Measurements from ENCODE around the gene PLA1A. TPM values are rescaled to one million over a fixed set of nuclear protein-coding genes. Genes with fewer than 3 reads are reported as not detected.

The PLA1A gene
- polyA plus RNA-seq, 1 of the 3 experiments (the other 2 are of a cell fraction): not detected

DNA sequence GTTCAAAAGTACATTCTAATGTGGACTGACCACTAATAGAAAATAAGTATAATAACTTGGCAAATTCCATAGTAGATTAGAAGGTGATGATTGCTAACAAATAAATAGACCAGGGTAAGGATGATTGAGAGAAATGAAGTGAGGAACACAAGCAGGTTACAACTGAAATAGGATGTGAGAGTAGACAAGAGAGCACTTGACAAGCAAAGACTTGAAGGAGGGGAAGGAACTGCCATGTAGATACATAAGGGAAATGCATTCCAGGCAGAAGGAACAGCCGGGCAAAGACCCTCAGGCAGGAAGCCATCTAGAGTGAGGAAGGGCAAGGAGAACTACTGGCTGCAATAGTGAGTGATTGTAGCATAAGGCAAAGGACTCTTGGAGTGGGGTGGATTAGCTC lies 5.0 kb downstream of the PLA1A start (continued):
- TF ChIP-seq, protein P1, sequence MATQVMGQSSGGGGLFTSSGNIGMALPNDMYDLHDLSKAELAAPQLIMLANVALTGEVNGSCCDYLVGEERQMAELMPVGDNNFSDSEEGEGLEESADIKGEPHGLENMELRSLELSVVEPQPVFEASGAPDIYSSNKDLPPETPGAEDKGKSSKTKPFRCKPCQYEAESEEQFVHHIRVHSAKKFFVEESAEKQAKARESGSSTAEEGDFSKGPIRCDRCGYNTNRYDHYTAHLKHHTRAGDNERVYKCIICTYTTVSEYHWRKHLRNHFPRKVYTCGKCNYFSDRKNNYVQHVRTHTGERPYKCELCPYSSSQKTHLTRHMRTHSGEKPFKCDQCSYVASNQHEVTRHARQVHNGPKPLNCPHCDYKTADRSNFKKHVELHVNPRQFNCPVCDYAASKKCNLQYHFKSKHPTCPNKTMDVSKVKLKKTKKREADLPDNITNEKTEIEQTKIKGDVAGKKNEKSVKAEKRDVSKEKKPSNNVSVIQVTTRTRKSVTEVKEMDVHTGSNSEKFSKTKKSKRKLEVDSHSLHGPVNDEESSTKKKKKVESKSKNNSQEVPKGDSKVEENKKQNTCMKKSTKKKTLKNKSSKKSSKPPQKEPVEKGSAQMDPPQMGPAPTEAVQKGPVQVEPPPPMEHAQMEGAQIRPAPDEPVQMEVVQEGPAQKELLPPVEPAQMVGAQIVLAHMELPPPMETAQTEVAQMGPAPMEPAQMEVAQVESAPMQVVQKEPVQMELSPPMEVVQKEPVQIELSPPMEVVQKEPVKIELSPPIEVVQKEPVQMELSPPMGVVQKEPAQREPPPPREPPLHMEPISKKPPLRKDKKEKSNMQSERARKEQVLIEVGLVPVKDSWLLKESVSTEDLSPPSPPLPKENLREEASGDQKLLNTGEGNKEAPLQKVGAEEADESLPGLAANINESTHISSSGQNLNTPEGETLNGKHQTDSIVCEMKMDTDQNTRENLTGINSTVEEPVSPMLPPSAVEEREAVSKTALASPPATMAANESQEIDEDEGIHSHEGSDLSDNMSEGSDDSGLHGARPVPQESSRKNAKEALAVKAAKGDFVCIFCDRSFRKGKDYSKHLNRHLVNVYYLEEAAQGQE (IDR thresholded peaks at IDR 0.05; ENCODE audit: low read depth, low read length): no peak
- no peak for TF ChIP-seq POLR2AphosphoS5 (IDR thresholded peaks at IDR 0.05; ENCODE audit: low read depth, low read length)
- TF ChIP-seq GABPA (IDR thresholded peaks at IDR 0.05; ENCODE audit: low read depth): no peak
- TF ChIP-seq TEAD4 (IDR thresholded peaks at IDR 0.05; ENCODE audit: borderline replicate concordance, insufficient read depth): no peak
- no peak for TF ChIP-seq FOXJ3 (CRISPR knock-in tag; IDR thresholded peaks at IDR 0.05)
- TF ChIP-seq SIN3A (IDR thresholded peaks at IDR 0.05; ENCODE audit: borderline replicate concordance, low read depth, low read length): no peak

DNA sequence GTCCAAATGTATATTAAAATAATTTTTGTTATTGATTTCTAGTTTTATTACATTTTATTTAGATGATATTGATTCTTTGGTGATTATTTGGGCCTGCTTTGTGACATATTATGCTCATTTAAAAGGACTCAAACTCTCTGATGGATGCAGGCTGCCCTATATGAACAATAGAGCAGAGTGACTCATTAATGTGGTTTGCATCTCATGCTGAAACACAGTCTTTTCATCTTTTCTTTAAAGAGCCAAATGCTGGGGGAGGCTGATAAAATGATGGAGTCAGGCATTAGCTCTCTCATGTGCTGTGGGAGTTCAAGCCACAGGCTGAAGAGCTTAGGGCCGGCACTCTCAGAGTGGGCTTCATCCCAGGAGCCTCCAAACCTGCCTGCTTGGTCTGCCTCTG lies 7.2 kb downstream of the PLA1A start:
- H3K27me3 ChIP-seq (ENCODE audit: insufficient read depth): no peaks in the 10 kb centered on the region
- no peak for DNase-seq

More for the DNA sequence above, 7.2 kb downstream of the PLA1A start:
- H3K9ac ChIP-seq: no peak overlapping the region
- no peak overlapping the region for H3K4me3 ChIP-seq (ENCODE audit: low read depth in 2 of 2, low read length in 1 of 2)
- H3K79me2 ChIP-seq (ENCODE audit: insufficient read depth): no peaks in the 10 kb centered on the region
- no peaks in the 10 kb centered on the region for H3F3A ChIP-seq (replicated peaks; ENCODE audit: insufficient read depth)
- ChIA-PET POLR2A (no interaction called here), CTCF (interaction anchor here (1.3 kb wide), 1 partner anchor 75 kb away, joined by 3 read pairs; no protein-coding TSS in a partner anchor)
- H3K9me3 ChIP-seq: no peaks in the 10 kb centered on the region
- no peak overlapping the region for H3K4me2 ChIP-seq
- H2AFZ ChIP-seq (ENCODE audit: low read depth): peak overlapping the region; percentile 74; the same call in 1 of the 2 replicates
- H3K27ac ChIP-seq (ENCODE audit: low read depth in 2 of 2, low read length in 1 of 2): peak overlapping the region in 1 of 2 experiments; percentile 36; a peak in 2 of 4 replicates
- no peaks in the 10 kb centered on the region for H3K9me2 ChIP-seq
- H3K4me1 ChIP-seq (ENCODE audit: control insufficient read depth in 1 of 2, insufficient read depth in 2 of 2, low read depth in 1 of 2, low read length in 1 of 2): peaks cover 0 to 12% of the 10 kb centered on the region in 2 experiments; a peak in 1 of 4 replicates
- 56% methylated on average over 1 of the region's 1 CpG for WGBS (ENCODE audit: low lambda C conversion rate)
- H3K36me3 ChIP-seq (replicated peaks in 1 of 2; ENCODE audit: control insufficient read depth in 1 of 2, insufficient read depth in 2 of 2, low read length in 1 of 2): no peaks in the 10 kb centered on the region
- H4K20me1 ChIP-seq (ENCODE audit: insufficient read depth): no peaks in the 10 kb centered on the region
- TF ChIP-seq EP300 (IDR thresholded peaks at IDR 0.05; ENCODE audit: borderline replicate concordance in 1 of 2, low read depth in 1 of 2, low read length in 1 of 2): peak in 1 of 2 experiments; percentile 27; a peak in 1 of 4 replicates
- no peak for TF ChIP-seq TEAD4 (IDR thresholded peaks at IDR 0.05; ENCODE audit: borderline replicate concordance, insufficient read depth)
- TF ChIP-seq, protein P2, sequence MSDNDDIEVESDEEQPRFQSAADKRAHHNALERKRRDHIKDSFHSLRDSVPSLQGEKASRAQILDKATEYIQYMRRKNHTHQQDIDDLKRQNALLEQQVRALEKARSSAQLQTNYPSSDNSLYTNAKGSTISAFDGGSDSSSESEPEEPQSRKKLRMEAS (IDR thresholded peaks at IDR 0.05; ENCODE audit: low read depth): peak; percentile 58
- TF ChIP-seq TCF12 (IDR thresholded peaks at IDR 0.05): 0 out of 2 replicates have a peak, but pooled peaks have one; percentile 32
- TF ChIP-seq, protein P3, sequence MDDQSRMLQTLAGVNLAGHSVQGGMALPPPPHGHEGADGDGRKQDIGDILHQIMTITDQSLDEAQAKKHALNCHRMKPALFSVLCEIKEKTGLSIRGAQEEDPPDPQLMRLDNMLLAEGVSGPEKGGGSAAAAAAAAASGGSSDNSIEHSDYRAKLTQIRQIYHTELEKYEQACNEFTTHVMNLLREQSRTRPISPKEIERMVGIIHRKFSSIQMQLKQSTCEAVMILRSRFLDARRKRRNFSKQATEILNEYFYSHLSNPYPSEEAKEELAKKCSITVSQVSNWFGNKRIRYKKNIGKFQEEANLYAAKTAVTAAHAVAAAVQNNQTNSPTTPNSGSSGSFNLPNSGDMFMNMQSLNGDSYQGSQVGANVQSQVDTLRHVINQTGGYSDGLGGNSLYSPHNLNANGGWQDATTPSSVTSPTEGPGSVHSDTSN (IDR thresholded peaks at IDR 0.05): 0 out of 2 replicates have a peak, but pooled peaks have one; percentile 20
- no peak for TF ChIP-seq NRF1 (IDR thresholded peaks at IDR 0.05; ENCODE audit: low read depth, low read length)
- TF ChIP-seq, protein P4, sequence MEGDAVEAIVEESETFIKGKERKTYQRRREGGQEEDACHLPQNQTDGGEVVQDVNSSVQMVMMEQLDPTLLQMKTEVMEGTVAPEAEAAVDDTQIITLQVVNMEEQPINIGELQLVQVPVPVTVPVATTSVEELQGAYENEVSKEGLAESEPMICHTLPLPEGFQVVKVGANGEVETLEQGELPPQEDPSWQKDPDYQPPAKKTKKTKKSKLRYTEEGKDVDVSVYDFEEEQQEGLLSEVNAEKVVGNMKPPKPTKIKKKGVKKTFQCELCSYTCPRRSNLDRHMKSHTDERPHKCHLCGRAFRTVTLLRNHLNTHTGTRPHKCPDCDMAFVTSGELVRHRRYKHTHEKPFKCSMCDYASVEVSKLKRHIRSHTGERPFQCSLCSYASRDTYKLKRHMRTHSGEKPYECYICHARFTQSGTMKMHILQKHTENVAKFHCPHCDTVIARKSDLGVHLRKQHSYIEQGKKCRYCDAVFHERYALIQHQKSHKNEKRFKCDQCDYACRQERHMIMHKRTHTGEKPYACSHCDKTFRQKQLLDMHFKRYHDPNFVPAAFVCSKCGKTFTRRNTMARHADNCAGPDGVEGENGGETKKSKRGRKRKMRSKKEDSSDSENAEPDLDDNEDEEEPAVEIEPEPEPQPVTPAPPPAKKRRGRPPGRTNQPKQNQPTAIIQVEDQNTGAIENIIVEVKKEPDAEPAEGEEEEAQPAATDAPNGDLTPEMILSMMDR (IDR thresholded peaks at IDR 0.05): no peak
- peak; percentile 74; the same call in 1 of the 2 replicates for TF ChIP-seq FOSL2 (IDR thresholded peaks at IDR 0.05; ENCODE audit: borderline replicate concordance, low read depth)
- TF ChIP-seq NFIC (IDR thresholded peaks at IDR 0.05; ENCODE audit: borderline replicate concordance): peak; percentile 16; the same call in 1 of the 2 replicates
- TF ChIP-seq JUND (IDR thresholded peaks at IDR 0.05): peak; percentile 75
